MG63 (cell line): Measurements from ENCODE around the gene HERC2. TPM values are rescaled to one million over a fixed set of nuclear protein-coding genes. Genes with fewer than 3 reads are reported as not detected.

Experiments
- DNase-seq: peaks from one replicate; pipeline ENCODE4 v3.0.0-alpha.2; 2020
- H3K27me3 ChIP-seq: fragments of 250-450 bp; sonication (Bioruptor Pico); 2 replicates; pipeline ENCODE4 v1.5.1; 2020; ENCODE audit warnings: mild to moderate bottlenecking, moderate library complexity
- H3K36me3 ChIP-seq: fragments of 250-450 bp; sonication (Bioruptor Pico); 2 replicates; pipeline ENCODE4 v1.5.1; 2020; ENCODE audit warnings: mild to moderate bottlenecking, moderate library complexity
- H3K4me3 ChIP-seq: fragments of 250-450 bp; sonication (Bioruptor Pico); 2 replicates; pipeline ENCODE4 v1.5.1; 2020; ENCODE audit warnings: mild to moderate bottlenecking, moderate library complexity
- H3K9me3 ChIP-seq: fragments of 250-450 bp; sonication (Bioruptor Pico); 2 replicates; pipeline ENCODE4 v1.5.1; 2020; ENCODE audit warnings: mild to moderate bottlenecking, moderate library complexity
- total RNA-seq: library from RNA; depleted of rRNA; stranded (reverse); fragments of >200 nt; shearing (Covaris generic); gene quantifications from 2 replicates; pipeline ENCODE4 v1.2.3, GENCODE V29; 2014; ENCODE audit warnings: low replicate concordance

HERC2 gene
- total RNA-seq, 1 experiment from 2014 or later, result 27.5 TPM

DNA sequence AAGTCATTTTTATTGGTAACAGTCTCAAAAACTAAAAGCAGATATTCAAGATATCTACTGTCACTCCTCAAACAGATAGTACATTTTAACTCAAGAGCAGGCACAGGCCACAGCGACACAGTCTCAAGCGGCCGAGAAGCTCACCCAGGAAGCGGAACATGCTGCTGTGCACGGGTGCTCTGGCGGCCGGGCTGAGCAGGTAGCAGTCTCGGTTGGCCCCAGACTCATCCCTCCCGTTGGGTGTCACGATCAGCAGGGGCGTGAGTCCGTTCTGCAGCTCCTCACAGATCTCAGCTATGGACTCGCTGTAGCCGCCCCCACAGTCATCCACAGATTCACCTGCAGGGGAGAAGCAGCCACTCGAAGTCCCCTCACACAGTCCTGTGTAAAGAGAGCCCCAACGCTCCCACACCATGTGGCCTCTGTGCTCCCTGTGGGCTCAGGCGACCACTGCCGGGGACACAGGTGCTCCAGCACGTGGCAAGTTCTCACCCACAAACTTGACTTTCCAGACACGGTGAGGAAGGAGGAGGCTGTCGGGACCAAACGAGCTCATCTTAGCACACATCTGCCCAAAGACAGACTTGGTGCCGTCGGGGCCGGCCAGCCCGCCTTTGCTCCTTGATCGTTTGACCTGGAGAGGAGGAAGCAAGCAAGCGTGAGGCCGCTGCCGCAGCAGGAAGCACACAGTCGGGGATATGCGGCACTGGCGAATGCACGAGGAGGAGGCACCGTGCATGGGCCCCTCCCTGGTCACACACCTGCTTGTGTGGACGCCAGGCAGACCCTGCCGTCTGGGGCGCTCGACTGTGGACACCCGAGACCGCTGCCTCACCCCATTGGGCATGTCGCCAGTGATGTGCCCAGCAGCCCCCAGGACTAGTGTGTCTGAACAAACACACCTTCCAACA is 205.2 kb downstream of the HERC2 start:
- no peak overlapping the region for H3K4me3 ChIP-seq
- no peaks in the 10 kb centered on the region for H3K27me3 ChIP-seq
- DNase-seq, result no peak
- peaks cover 27% of the 10 kb centered on the region for H3K36me3 ChIP-seq
- no peaks in the 10 kb centered on the region for H3K9me3 ChIP-seq

DNA sequence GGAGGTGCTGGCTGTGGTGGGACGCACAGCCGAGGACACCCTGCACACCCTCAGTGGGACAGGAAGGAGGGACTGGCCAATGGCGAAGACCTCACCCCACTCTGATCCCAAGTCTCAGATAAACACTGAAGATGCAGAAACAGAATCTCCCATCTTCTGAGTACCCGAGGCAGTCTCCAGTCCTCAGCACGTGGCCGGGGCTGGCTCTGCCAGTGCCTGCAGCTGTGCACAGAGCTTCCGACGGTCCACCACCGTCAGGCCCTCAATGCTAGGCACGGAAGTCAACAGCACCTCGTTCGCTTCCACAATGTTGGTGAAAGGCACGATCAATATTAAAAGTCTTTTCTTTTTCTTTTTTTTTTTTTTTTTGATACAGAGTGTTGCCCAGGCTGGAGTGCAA is 206.1 kb downstream of the HERC2 start:
- Histone ChIP-seq H3K27me3 (no peaks in the 10 kb centered on the region), H3K4me3 (no peak overlapping the region), H3K36me3 (peaks cover 27% of the 10 kb centered on the region), H3K9me3 (no peaks in the 10 kb centered on the region)
- no peak for DNase-seq

DNA sequence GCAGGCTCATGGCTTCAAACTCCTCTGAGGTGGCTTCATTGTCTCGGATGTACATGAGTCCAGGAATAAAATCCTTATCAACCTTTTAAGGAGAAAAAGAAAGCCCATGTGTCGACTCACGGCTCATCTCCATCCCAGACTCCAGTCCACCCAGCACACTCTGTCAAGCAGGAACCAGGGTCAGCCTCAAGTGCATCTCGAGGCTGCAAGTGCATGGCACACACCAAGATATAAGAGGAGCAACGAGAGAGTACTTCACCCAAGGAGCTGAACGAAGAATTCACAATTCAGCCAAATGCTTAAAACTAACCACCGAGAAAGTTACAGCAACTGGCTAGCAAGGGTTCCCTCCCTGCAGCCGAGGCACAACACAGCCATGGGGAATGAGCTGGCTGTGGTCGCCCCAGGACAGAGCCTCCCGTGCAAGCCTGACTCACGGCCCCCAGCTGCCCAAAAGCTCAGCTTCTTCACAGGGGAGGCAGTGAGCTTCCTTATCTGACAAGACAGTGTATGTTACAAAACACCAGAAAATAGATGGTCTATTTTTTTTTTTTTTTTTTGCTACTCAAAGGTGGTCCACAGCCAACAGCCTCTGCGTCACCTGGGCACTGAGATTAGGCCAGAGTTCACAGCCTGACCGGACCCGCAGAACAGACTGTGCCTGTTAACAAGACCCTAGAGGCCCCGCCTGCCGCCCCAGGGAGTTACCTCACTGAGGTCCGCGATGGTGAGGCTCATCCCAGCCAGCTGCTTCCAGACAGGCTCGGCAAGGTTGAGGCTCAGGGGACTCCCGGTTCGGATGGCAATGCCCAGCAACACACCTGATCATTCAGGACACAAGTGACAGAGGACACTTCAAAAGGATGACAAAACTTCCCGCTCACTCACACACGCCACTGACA is 207.0 kb downstream of the HERC2 start:
- H3K4me3 ChIP-seq, result no peak overlapping the region
- no peaks in the 10 kb centered on the region for H3K9me3 ChIP-seq
- H3K36me3 ChIP-seq, result peaks cover 20% of the 10 kb centered on the region
- H3K27me3 ChIP-seq, result no peaks in the 10 kb centered on the region
- DNase-seq, result no peak

DNA sequence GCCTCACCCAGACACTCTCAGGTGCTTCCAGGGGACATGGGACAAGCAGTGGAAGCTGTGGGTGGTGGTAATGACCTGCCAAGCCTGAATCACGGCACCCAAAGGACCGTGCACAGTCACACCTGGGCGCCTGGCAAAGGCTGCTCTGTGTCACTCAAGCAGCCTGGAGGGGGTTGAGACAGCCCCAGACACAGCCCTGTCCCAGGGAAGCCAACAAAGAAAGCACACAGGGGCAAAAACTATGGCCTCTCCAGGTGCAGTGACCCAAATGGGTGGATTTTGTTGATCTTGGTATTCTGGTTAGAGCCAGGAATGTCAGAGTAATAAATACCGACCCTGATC is 207.9 kb downstream of the HERC2 start:
- no peak overlapping the region for H3K4me3 ChIP-seq
- no peaks in the 10 kb centered on the region for H3K9me3 ChIP-seq
- H3K36me3 ChIP-seq, result peaks cover 20% of the 10 kb centered on the region
- no peak for DNase-seq
- H3K27me3 ChIP-seq, result no peaks in the 10 kb centered on the region

DNA sequence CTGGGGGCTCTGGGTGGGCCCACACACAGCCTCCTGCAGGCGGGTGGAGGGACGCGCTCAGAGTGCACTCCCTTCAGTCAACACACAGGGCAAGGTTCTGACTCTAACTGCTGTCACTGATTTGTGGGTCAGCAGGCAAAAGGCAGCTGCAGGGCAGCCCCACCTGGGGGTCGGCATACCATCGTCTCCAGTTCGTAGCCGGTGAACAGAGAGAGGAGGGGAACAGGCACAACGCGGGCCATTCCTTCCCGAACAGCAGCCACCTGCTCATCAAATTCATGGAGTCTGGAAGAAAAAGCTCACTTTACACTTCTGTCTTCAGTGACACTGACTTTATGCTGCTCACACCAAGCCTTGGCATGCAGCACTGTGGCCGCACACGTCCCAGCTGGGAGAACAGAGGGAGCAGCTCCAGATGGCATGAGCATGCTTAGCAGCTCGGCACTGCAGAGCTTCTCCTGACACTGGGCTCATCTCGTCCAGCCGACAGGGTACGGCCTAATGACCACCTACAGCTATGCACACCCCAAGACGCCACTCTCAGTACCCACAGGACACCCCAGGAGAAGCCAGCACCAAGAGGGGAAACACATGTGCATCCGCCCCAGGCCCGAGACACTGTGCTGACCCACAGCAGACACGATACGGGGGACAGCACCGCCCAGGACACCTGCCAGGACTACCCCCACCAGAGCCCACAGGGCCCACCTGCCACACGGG is 208.4 kb downstream of the HERC2 start:
- Histone ChIP-seq H3K36me3 (peaks cover 20% of the 10 kb centered on the region), H3K4me3 (no peak overlapping the region), H3K9me3 (no peaks in the 10 kb centered on the region), H3K27me3 (no peaks in the 10 kb centered on the region)
- DNase-seq, result no peak

DNA sequence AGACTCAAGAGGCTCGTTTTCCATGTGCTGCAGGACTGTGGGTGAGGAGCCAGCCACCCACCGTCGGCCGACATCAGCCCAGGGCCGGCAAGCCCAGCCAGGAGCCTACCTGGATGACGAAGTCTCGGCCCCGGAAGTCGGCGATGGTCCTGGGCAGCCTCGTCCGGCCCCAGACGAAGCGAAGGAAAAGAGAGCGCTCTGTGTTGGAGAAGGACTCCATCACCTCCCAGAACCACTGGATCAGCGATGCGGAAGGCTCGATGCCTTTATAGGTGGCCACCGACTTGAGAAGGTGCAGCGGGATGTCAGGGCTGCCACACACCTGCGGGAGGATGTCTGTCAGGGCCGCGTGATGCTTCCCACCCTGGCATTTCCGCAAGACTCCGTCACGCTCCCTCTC is 209.0 kb downstream of the HERC2 start:
- Histone ChIP-seq H3K4me3 (no peak overlapping the region), H3K36me3 (peaks cover 20% of the 10 kb centered on the region), H3K9me3 (no peaks in the 10 kb centered on the region), H3K27me3 (no peaks in the 10 kb centered on the region)
- no peak for DNase-seq

DNA sequence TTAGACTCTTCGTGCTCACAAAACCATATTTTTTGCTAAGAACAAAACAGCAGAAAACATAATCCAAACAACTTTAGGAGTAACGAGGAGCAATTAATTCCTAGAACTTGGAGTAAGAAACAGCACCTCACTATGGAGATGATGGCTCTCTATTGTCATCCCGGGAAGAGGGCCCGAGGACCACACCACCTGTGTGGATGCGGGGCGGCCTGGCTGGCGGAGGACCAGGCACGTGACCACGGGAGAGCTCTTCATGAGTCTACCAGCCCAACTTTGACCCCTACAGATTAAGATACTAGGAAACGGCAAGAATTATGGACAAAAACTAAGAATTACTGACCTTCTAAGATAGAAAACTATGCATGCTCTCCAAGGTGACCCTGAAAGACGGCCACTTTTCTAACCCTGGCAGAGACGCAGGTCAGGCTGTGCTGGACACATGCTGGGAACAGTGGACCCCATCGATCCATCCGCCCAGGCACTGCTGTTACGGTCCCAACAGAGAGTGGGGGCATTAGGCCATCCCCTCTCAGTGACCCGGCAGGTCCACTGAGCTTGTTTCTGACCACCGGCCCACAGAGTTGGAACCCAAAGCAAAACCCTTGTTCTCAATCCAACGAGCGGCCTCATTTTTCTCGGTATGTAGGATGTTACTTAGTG is 209.7 kb downstream of the HERC2 start:
- DNase-seq, result no peak
- Histone ChIP-seq H3K9me3 (no peaks in the 10 kb centered on the region), H3K4me3 (no peak overlapping the region), H3K36me3 (peaks cover 20% of the 10 kb centered on the region), H3K27me3 (no peaks in the 10 kb centered on the region)

DNA sequence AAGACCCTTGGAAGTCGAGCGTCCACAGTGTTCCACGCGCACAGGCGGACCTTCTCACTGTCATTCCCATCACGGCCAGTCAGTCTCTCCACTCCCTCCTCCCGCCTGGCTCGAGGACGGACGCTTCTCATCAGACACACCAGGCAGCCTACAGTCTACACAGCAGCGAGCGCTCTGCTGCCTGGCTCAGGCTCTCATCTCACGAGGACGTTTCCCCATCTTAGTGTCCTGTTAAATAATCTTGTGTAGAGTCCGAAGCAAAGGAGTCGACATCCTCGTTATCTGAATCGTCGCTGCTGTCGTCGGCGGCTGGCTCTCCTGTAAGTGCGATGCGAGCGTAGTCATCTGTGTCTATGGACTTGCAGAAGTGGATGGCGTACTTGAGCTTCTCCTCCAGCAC is 210.4 kb downstream of the HERC2 start:
- H3K27me3 ChIP-seq, result no peaks in the 10 kb centered on the region
- no peak overlapping the region for H3K4me3 ChIP-seq
- DNase-seq, result no peak
- H3K9me3 ChIP-seq, result no peaks in the 10 kb centered on the region
- peaks cover 20% of the 10 kb centered on the region for H3K36me3 ChIP-seq

DNA sequence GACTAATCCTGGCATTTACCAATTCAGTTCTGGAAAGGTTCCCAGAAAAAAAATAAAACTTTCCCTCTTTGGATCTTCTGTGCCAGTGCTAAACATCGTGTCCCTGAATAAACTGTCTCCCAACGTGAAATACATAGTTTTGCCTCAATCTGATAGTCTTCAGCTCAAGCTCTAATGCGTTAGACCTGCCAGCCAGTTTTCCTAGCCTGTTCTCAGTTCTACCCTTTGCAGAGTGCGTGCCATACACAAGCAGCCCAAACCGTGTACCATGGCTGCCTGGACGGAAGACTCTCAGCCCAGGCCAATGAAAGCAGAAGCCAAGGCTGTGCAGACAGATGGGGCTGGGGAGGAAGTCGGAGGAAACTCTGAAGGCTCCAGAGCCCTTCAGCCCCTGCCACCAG is 211.5 kb downstream of the HERC2 start:
- Histone ChIP-seq H3K9me3 (no peaks in the 10 kb centered on the region), H3K4me3 (no peak overlapping the region), H3K27me3 (no peaks in the 10 kb centered on the region), H3K36me3 (peaks cover 17% of the 10 kb centered on the region)
- no peak for DNase-seq

DNA sequence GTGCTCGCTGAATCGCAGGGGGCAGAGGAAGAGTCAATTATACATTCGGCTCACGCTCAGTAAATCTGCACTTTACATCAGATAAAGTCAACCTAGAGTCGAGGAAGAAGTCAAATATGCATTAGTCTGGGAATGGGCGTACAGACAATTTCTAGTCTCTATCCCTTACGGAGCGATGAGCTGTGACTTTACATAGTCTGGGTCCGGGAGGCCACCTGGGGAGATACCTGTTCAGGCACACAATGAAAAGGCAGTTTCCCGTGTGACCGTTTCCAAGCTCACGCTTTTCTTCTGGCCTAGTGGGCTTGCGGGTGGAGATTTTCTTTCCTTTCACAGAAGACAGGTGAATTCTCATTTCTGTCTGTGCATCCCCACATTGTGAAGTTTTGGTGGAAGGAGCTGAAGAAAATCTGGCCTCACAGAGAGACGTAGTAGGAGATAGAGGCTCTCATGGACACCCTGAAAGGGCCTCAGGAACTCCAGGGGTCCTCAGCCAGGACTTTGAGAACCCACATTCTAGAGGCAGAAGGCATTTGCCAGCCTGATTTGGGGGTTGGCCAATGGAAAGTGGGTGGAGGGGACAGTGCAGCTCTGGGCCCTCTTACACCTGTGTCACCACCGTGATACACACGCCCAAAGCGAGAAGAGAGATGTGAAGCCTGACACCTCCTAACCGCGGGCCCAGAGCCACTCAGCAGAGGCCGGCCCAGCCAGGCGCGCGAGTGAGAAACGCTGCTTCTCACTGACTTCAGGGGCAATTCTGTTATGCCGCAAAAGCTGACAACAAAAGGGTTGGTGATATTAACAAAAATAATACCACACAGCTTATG is 212.1 kb downstream of the HERC2 start:
- Histone ChIP-seq H3K4me3 (no peak overlapping the region), H3K36me3 (peaks cover 17% of the 10 kb centered on the region)
- no peak for DNase-seq

DNA sequence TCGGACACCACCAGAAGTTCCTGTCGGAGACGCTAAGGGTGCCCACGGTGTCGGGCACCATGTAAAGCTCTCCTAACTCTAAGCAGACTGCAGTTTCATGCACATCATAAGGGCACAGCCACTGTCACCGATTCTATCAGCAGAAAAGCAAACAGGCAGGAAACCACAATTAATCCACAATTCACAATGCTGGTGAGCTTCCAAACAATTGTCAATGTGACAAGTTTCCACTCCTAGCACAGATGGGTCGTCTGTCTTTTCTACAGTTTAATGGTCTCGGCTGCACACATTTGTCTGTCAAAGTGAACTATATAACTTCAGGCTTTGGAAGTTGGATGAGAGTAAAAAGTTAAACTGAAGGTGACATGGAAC is 214.1 kb downstream of the HERC2 start:
- no peak for DNase-seq
- no peaks in the 10 kb centered on the region for H3K27me3 ChIP-seq
- no peak overlapping the region for H3K4me3 ChIP-seq

More for the DNA sequence above, 212.1 kb downstream of the HERC2 start:
- Histone ChIP-seq H3K9me3 (no peaks in the 10 kb centered on the region), H3K27me3 (no peaks in the 10 kb centered on the region)

DNA sequence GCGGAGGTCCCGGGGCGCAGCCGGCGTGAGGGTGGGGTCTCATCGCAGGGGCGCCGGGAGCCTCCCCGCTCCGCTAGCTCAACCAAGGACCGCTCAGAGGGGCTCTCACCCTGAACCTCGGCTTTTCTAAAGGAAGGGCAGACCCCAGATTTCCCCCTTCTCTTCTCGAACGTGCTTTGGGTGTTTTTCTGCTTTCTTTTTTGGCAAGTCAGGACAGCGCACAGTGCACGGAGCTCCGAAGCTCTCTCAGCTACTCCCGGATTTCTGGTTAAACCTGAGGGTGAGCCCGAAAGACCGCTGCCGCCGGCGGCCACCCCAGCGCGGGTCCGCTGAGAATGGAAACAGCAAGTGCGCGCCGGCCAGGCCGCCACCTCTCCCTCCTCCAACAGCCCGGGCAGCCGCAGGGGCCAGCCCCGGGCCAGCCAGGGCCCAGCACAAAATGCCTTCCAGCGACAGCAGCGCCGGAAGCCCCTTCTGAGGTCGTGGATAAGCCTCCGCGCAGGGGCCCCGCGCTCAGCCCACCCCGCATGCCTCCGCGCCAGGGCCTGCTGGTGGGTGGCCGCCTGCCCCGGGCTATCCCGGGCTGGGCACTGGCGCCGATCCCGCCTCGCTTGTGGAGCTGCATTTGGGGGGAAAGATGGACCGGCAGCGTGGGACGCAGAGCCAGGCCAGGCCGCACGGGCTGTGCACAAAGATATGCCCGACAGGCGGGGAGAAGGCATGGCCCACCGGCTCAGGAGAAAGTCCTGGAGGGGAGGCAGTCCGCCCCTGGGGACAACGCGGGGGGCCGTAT is 214.7 kb downstream of the HERC2 start:
- peaks cover 4% of the 10 kb centered on the region for H3K36me3 ChIP-seq
- H3K27me3 ChIP-seq, result no peaks in the 10 kb centered on the region
- H3K9me3 ChIP-seq, result no peaks in the 10 kb centered on the region
- no peak for DNase-seq
- no peak overlapping the region for H3K4me3 ChIP-seq

More for the DNA sequence above, 214.1 kb downstream of the HERC2 start:
- Histone ChIP-seq H3K9me3 (no peaks in the 10 kb centered on the region), H3K36me3 (peaks cover 10% of the 10 kb centered on the region)

DNA sequence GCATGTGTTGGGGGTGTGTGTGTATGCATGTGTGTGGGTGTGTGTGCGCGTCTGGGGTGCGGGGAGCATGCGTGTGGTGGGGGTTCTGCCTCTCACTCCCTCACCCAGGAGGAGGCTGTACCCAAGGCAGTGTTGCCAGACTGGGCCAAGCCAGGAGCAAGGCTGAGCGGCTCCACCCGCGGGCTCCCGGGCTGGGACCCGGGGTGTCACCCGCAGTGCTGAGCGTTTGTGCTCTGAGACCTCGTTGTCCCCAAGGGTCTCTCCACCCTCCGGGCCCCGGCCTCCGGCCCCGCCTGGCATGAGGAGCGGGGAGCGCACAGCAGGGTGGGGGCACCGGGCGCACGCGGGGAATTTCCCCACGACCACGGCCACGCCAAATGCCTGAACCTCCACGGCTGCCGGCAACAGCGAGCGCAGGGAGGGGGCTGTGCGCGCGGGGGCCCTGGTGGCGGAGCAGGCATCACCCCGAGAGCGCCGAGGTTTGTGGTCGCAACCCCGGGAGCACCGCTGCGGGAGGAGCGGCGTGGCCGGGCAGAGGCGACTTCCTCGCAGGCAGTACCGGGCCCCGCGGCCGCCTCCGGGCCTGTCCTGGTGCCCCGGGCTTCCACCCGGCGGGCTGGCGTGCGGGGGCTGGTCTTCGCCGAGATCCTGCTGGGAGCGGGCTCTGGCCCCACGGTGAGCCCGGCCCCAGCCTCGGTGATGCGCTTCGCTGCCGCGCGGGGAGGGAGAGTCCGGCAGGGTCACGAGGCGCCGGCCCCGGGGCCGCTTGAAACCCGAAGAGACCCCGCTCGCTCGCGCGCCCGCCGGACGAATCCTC is 215.5 kb downstream of the HERC2 start:
- H3K27me3 ChIP-seq, result no peaks in the 10 kb centered on the region
- DNase-seq, result no peak
- peak overlapping the region; percentile 14 for H3K4me3 ChIP-seq
- H3K36me3 ChIP-seq, result peaks cover 3% of the 10 kb centered on the region; the same call in 1 of the 2 replicates
- no peaks in the 10 kb centered on the region for H3K9me3 ChIP-seq

DNA sequence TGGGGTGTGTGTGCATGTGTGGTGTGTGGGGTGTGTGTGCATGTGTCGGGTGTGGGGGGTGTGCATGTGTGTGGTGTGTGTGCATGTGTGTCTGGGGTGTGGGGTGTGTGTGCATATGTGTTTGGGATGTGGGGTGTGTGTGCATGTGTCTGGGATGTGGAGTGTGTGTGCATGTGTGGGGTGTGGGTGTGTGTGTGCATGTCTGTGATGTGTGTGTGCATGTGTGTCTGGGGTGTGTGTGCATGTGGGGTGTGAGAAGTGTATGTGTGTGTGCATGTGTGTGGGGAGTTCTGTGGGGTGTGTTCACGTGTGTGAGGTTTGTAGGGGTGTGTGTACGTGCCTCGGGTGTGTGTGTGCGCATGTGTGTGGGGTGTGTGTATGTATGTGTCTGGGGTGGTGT is 216.2 kb downstream of the HERC2 start:
- Histone ChIP-seq H3K36me3 (no peaks in the 10 kb centered on the region), H3K9me3 (no peaks in the 10 kb centered on the region), H3K27me3 (no peaks in the 10 kb centered on the region), H3K4me3 (no peak overlapping the region)
- no peak for DNase-seq
